Left lobe of liver (tissue), 2 donors: ENCODE measurements around the gene CDK10. TPM values are rescaled to one million over a fixed set of nuclear protein-coding genes. Genes with fewer than 3 reads are reported as not detected.

Experiments used
- ATAC-seq: fragments of 200-7000 bp; cut with Tn5 transposase; one replicate; pipeline ENCODE4 v1.9.1; 2020; ENCODE audit warnings: mild to moderate bottlenecking, moderate library complexity
- DNase-seq: peaks from one replicate; pipeline ENCODE4 v3.0.0-alpha.2; 2020; ENCODE audit warnings: low spot score
- total RNA-seq: library from RNA; stranded (reverse); gene quantifications from one replicate; pipeline ENCODE4 v1.2.1, GENCODE V29; 2021
- donor health status: DM: no; HTN: no; CAD: no; lungs with moderate emphysema.
- donor health status: DM: no; HTN: yes; CAD: no.

Gene CDK10
- total RNA-seq, 1 donor from 2014 or later, result 69.1 TPM

DNA sequence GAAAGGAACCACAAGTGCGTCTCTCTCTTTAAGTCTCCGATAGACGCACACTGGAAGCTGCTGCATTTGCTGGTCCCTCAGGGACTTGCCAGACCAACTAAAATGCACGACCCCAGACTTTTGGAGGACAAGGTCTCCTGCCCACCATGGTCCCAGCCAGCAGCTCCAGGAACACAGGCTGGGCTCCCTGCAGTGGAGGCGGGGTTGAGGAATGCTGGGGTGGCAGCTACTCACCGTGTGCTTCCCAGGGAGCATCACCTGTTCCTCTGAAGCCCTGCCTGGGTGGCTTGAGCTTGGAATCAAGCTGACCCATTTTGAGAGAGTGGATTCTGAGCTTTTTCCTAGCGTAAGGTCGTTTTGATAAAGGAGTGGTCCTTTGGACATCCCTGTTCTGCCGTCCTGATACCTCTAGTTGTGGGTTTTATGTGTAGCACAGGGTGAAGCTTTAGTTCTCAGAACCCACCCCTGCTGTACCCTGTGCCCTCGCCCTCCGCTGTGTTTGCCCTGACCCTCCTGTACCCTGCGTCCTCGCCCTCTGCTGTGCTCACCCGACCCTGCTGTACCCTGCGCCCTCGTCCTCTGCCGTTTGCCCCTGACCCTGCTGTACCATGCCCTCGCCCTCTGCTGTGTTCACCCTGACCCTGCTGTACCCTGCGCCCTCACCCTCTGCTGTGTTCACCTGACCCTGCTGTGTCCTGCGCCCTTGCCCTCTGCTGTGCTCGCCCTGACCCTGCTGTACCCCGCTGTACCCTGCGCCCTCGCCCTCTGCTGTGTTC is 45.8 kb downstream of the CDK10 start:
- DNase-seq (no peak), ATAC-seq (no peak)

DNA sequence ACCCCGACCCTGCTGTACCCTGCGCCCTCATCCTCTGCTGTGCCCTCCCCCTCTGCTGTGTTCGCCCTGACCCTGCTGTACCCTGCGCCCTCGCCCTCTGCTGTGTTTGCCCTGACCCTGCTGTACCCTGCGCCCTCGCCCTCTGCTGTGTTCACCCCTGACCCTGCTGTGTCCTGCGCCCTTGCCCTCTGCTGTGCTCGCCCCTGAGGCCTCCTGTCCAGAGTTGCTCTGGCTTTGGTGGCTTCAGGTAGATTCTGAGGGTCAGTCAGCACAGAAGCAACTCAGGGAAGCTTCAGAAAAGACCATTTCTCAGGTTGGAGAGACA is 46.4 kb downstream of the CDK10 start:
- ATAC-seq (no peak), DNase-seq (no peak)

DNA sequence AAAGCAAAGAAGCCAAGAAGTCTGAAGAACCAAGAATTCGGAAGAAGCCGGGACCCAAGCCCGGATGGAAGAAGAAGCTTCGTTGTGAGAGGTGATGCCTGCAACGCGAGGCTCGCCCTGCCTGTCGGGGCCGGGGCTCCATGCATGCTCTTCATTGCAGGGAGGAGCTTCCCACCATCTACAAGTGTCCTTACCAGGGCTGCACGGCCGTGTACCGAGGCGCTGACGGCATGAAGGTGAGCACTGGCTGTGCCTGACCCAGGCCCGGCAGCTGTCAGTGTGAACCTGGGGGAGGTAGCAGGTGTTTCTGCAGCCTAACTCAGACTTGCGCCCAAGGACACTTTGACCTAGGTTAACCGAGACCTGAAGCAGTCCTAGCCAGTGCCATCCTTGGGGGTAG is 46.8 kb downstream of the CDK10 start:
- no peak for ATAC-seq
- no peak for DNase-seq

DNA sequence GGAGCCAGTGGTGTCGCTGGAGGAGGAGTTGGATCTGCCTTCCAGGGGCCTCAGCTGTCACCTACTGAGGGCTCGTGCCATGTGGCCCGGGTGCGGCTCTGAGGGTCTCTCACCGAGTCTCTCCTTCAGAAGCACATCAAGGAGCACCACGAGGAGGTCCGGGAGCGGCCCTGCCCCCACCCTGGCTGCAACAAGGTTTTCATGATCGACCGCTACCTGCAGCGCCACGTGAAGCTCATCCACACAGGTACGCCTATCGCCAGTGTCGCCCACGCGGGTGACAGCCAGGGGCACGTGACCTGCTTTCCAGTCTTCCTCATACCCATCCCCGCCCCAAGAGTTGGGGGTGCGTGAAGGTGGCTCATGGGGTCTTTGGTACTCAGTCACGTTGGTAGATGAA is 47.3 kb downstream of the CDK10 start:
- ATAC-seq (no peak), DNase-seq (no peak)

DNA sequence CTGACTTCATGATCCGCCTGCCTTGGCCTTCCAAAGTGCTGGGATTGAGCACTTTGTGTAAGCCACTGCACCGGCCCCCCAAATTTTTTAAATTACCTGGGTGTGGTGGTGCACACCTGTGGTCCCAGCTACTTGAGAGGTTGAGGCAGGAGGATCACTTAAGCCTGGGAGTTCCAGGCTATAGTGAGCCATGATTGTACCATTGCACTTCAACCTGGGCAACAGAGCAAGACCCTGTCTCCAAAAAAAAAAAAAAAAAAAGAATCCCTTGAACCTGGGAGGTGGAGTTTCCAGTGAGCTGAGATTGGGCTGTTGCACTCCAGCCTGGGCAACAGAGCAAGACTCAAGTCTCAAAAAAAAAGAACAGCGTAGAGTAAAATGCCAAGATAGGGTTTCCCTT is 50.1 kb downstream of the CDK10 start:
- ATAC-seq (no peak), DNase-seq (no peak)

DNA sequence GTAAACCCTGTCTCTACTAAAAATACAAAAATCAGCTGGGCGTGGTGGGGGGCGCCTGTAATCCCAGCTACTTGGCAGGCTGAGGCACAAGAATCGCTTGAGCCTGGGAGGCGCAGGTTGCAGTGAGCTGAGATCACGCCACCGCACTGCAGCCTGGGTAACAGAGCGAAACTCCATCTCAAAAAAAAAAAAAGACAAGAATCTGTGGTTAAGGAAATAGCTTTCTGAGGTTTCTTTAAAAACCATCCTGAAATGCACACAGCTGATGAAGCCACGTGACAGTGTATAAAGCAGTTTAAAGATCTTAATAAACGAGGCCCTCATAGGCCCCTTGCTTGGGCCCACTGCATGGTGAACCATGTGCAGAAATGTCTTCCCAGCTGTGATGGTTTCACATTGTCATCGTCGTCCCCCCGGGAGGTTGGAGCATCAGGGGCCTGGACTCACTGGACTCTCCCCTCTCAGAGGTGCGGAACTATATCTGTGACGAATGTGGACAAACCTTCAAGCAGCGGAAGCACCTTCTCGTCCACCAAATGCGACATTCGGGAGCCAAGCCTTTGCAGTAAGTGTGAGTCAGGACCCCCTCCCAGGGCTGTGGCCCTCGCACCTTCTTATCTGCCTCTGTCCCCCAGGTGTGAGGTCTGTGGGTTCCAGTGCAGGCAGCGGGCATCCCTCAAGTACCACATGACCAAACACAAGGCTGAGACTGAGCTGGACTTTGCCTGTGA is 51.0 kb downstream of the CDK10 start:
- no peak for ATAC-seq
- DNase-seq, result no peak

DNA sequence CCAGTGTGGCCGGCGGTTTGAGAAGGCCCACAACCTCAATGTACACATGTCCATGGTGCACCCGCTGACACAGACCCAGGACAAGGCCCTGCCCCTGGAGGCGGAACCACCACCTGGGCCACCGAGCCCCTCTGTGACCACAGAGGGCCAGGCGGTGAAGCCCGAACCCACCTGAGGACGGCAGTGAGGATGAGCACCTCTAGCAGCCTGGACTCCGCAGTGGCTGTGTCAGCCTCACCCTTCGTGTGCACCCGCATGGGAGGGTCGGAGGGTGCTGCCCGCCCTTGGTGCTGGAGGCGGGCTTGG is 51.5 kb downstream of the CDK10 start:
- no peak for ATAC-seq
- DNase-seq, result no peak

DNA sequence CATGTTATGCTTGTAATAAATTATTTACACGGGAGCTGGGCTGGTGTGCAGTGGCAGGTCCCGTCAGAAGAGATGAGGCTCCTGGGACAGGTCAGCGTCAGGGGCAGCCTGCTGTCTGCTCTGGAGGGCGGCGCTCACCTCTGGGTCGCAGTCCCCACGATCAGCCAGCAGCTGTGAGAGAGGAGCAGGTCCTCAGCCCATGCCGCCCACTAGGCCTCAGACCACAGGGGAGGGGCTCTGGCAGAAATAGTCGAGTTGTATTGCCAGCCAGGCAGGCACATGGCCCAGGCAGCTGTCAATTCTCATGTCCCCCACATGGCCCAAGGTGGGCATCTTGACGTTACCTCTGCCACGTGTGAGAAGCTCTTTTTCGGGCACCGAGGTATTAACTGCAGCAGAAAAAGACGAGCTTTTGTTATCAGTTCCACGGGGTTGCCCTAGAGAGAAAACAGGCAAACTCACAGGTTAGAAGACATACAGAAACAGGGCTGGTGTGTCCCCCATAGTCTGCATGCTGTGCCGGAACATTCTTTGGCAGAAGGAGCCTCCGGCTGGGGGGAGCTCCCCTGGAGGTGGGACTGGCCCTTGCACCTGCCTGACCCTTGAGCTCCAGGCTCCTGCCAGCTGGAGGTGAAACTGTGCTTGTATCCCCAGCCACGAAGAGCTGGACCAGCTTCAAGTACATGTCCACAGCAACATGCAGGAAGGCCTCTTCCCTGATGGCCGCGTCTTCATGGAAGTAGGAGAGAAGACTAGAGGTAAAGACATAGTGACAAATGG is 52.2 kb downstream of the CDK10 start:
- ATAC-seq, result peak; percentile 50
- DNase-seq, result no peak

DNA sequence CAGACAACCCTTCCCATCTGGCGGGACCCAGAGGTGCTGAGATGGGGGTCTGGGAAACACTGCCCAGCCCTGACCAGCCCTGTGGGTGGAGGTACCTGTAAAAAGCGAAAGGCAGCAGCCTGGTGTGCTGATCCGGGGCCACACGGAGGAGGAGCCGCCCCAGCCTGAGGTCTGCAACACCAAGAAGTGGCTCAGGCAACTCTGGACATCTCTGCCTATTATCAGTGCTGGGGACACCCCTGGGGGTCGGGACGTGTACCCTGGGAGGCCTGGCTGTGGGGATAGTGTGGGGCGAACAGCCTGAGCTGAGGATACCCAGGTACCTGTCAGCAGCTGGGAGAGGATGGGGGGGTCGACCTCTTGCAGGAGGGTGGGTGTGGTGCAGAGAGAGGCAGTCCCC is 52.9 kb downstream of the CDK10 start:
- DNase-seq, result no peak
- peak; percentile 4 for ATAC-seq

DNA sequence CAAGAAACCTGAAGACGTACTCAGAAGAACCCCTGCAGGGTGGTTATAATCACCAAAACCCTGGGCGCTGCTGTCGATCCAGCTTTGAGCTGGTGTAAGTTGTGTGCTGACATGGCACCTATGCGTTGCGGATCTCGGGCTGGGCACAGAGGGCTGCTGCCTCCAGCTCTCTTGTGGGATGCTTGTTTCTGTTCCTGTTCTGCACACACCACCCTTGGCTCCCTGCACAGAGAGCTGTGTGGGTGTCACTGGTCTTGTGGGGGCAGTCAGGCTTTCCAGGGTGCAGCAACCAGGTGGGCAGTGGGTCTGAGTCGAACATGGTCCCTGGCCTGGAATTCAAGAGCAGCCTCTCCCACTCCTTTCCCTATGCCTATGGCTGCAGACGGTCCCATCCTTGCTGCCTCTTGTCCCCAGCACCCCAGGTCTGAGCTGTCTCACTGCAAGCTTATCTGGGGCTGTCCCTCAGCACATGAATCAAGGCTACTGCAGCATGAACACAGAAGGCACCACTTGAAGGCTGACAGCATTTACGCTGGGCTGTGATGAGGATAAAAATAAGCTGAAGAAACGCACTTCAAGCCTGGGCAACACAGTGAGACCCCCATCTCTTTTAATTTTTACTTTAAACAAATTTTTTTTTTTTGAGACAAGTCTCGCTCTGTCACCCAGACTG is 55.0 kb downstream of the CDK10 start:
- peak; percentile 5 for ATAC-seq
- DNase-seq, result no peak

DNA sequence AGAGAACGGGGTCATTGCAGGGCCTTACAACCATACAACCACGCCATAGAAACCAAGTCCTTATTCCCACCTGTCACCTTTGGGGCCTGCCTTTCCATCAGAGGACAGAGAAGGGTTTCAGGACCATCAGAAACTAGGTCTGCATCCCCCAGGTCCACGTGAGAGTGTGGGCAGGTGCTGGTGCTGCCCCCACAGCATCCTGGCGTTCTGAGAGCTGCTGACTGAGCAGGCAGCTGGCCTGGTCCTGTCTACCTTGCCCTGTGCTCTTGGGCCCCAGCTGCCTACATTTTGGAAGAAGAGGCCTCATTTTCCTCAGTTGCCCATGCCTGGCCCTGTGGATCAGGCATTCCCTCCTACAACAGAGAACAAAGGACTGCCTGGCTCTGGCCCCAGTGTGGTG is 56.5 kb downstream of the CDK10 start:
- DNase-seq (no peak), ATAC-seq (no peak)

DNA sequence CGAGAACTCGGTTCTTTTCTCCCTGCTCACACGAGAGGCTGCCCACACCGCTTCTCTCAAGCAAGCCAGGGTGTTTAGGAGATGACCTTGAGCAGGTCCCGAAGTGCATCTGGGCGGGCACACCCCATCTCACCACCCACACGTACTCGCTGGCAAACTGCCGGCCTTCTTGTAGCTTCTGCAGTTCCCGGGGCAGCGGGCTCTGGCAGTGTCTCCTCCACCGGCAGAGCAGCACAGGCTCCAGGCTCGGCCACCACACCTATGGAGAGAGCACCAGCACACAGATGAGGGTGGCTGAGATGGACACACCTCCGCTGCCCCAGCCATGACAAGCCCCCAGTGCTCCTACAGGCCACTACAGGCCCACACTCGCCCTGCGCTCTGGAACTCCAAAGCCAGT is 58.3 kb downstream of the CDK10 start:
- no peak for DNase-seq

More for the DNA sequence above, 58.3 kb downstream of the CDK10 start:
- peak; percentile 8 for ATAC-seq

Other genes with a start within 250 kb of the CDK10 start
- 50.7 TPM for gene ANKRD11, start 196.1 kb upstream of the CDK10 start, total RNA-seq
- 68.1 TPM for gene SPG7, start 178.3 kb upstream of the CDK10 start, total RNA-seq
- 886 TPM for gene RPL13, start 126.0 kb upstream of the CDK10 start, total RNA-seq
- 0.88 TPM for gene CPNE7, start 110.9 kb upstream of the CDK10 start, total RNA-seq
- gene DPEP1, start 73.0 kb upstream of the CDK10 start, total RNA-seq, result 0.13 TPM
- gene CHMP1A, start 29.0 kb upstream of the CDK10 start, total RNA-seq, result 34.7 TPM
- gene SPATA33, start 28.9 kb upstream of the CDK10 start, total RNA-seq, result 5.2 TPM
- gene SPATA2L, start 15.0 kb downstream of the CDK10 start, total RNA-seq, result 13.8 TPM
- 15.0 TPM for gene VPS9D1, start 34.2 kb downstream of the CDK10 start, total RNA-seq
- 13.2 TPM for gene ZNF276, start 34.8 kb downstream of the CDK10 start, total RNA-seq
- gene FANCA, start 130.0 kb downstream of the CDK10 start, total RNA-seq, result 6.4 TPM
- gene SPIRE2, start 141.8 kb downstream of the CDK10 start, total RNA-seq, result 8.7 TPM
- gene TCF25, start 186.9 kb downstream of the CDK10 start, total RNA-seq, result 83.8 TPM
- gene MC1R, start 232.2 kb downstream of the CDK10 start, total RNA-seq, result 1.9 TPM
- gene TUBB3, start 236.7 kb downstream of the CDK10 start, total RNA-seq, result 0.40 TPM